ENCODE data around the gene NME1. TPM values are rescaled to one million over a fixed set of nuclear protein-coding genes. Genes with fewer than 3 reads are reported as not detected.

The NME1 gene
- polyA plus RNA-seq, 1 donor from 2014 or later, result 68.4 TPM

DNA sequence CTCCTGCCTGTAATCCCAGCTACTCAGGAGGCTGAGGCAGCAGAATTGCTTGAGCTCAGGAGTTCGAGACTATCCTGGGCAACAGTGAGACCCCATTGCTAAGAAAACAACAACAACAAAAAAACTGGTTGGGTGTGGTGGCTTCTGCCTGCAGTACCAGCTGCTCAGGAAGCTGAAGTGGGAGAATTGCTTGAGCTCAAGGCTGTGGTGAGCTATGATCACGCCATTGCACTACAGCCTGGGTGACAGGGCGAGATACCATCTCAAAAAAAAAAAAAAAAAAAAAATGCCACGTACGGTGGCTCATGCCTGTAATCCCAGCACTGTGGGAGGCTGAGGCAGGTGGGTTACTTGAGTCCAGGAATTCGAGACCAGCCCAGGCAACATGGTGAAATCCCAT, 46.9 kb downstream of the NME1 start:
- peaks cover 0 to 5% (median 0%) of the 10 kb centered on the region in 3 donors for H3K4me1 Mint-ChIP-seq
- H3K4me3 Mint-ChIP-seq, result no peak overlapping the region
- no peaks in the 10 kb centered on the region for H3K9me3 Mint-ChIP-seq
- H3K36me3 Mint-ChIP-seq, result peaks cover 9% of the 10 kb centered on the region
- no peaks in the 10 kb centered on the region for H3K27me3 Mint-ChIP-seq
- no peak overlapping the region for H3K27ac Mint-ChIP-seq

DNA sequence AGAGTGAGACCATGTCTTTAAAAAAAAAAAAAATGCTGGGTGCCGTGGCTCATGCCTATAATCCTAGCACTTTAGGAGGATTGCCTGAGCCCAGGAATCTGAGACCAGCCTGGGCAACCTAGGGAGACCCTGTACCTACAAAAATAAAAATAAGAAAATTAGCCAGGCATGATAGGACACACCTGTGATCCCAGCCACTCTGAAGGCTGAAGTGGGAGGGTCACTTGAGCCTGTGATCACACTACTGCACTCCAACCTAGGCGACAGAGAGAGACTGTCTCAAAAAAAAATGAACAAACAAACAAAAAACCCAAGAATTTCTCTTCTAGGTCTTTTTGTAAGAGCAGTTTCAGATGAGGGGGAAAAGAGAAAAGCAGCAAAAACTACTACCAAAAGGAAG, 47.5 kb downstream of the NME1 start:
- peaks cover 9% of the 10 kb centered on the region for H3K36me3 Mint-ChIP-seq
- H3K27ac Mint-ChIP-seq, result no peak overlapping the region
- H3K4me1 Mint-ChIP-seq, result peaks cover 0 to 5% (median 0%) of the 10 kb centered on the region in 3 donors
- H3K27me3 Mint-ChIP-seq, result no peaks in the 10 kb centered on the region
- H3K9me3 Mint-ChIP-seq, result no peaks in the 10 kb centered on the region
- H3K4me3 Mint-ChIP-seq, result no peak overlapping the region

DNA sequence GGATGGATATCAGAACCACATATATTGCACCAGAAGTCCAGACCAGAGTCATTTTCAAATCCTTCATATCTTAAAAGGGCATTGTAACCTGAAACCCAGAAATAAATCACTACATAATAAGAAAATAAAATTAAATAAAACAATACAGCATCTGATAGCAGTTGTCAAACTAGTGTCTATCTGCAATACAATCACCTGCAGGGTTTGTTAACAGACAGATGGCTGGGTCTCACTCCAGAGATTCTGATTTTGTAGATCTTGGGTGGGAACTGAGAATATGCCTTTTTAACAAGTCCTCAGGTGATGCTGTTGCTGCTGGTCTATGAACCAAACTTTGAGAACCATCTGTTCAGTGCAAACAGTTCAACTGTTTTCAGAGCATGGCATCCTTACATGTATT, 50.5 kb downstream of the NME1 start:
- H3K27ac Mint-ChIP-seq, result no peak overlapping the region
- peaks cover 0 to 2% (median 0%) of the 10 kb centered on the region in 3 donors for H3K4me1 Mint-ChIP-seq
- H3K27me3 Mint-ChIP-seq, result no peaks in the 10 kb centered on the region
- no peak overlapping the region for H3K4me3 Mint-ChIP-seq
- H3K9me3 Mint-ChIP-seq, result no peaks in the 10 kb centered on the region
- H3K36me3 Mint-ChIP-seq, result peaks cover 7% of the 10 kb centered on the region

Other genes with a start within 250 kb of the NME1 start
- 6.1 TPM for gene SPAG9, start 32.7 kb upstream of the NME1 start, polyA plus RNA-seq
- 374 TPM for gene NME2, start 12.9 kb downstream of the NME1 start, polyA plus RNA-seq
- gene MBTD1, start 106.5 kb downstream of the NME1 start, polyA plus RNA-seq, result 8.5 TPM
- gene UTP18, start 107.0 kb downstream of the NME1 start, polyA plus RNA-seq, result 47.0 TPM